Ishikawa (cell line): ENCODE measurements around the gene PPM1N.

Source experiments
- CREB1 ChIP-seq: IDR thresholded peaks from 2 replicates; pipeline ENCODE4 v1.6.1; 2012; ENCODE audit warnings: low read depth
- EGR1 ChIP-seq: IDR thresholded peaks from 2 replicates; pipeline ENCODE4 v1.6.1; 2012
- NFIC ChIP-seq: IDR thresholded peaks from 2 replicates; pipeline ENCODE4 v1.6.1; 2012
- RAD21 ChIP-seq: IDR thresholded peaks from 2 replicates; pipeline ENCODE4 v1.6.1; 2012; ENCODE audit warnings: low read depth

DNA sequence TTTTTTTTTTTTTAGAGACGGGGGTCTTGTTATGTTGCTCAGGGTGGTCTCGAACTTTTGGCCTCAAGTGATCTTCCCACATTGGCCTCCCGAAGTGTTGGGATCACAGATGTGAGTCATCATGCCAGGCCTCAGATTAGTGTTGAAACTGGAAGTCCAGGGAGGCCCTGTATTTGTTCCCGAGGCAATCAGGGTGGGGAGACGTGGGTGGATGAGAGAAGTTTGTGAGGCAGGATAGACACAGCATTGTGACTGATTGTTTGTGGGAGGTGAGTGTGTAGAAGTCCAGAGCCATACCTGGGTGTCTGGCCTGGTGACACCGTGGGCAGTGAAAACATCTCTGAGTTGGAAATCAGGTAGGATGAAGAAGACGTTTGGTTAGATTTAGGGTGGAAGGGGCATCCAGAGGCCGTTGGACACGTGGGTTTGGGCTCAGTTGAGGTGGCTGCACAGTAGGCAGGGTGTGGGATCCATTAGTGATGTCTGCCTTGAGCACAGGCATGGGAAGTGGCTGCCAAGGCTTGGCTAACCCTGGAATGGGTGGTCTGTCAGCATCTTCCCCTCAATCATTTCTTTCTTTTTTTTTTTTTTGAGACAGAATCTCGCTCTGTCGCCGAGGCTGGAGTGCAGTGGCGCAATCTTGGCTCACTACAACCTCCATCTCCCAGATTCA, 13.8 kb upstream of the PPM1N start:
- TF ChIP-seq EGR1 = no peak
- no peak for TF ChIP-seq CREB1
- no peak for TF ChIP-seq RAD21
- no peak for TF ChIP-seq NFIC
